H1 (cell line): Measurements from ENCODE around the gene DAPK1. TPM values are rescaled to one million over a fixed set of nuclear protein-coding genes. Genes with fewer than 3 reads are reported as not detected.
A peak's percentile ranks its signal among the peaks of the same experiment; 100 is the strongest.

Experiments used
- CTCF ChIA-PET: fragments of 300-600 bp; sonication (Branson Sonifier 250); formaldehyde crosslinking; loops from one replicate; lab custom pipeline; 2021; ENCODE audit not compliant: partially characterized antibody; lab: Charles Lee
- POLR2A ChIA-PET: fragments of 300-600 bp; sonication (Branson Sonifier 250); formaldehyde crosslinking; loops from one replicate; lab custom pipeline; 2021; ENCODE audit warnings: inconsistent platforms; ENCODE audit not compliant: partially characterized antibody; lab: Charles Lee
- DNase-seq, 2 experiments: peaks; one replicate each; pipeline versions ENCODE4 v3.0.0 to v3.0.0-alpha.2; 2010 to 2022; ENCODE audit warnings: low spot score in 2 of 2, low read depth in 1 of 2, mixed read lengths in 1 of 2
- FAIRE-seq: peaks from 2 replicates; lab custom pipeline; 2011; peaks lifted over from hg19 to GRCh38; lab: Jason Lieb, UNC
- H2AFZ ChIP-seq: 2 replicates; pipeline ENCODE4 v1.8.1; 2012; ENCODE audit warnings: low read length, inconsistent platforms
- H2AK5ac ChIP-seq: 2 replicates; pipeline ENCODE4 v1.6.1; 2013; ENCODE audit warnings: low read depth, low read length
- H2BK120ac ChIP-seq: replicated peaks from 2 replicates; pipeline ENCODE3; 2013; ENCODE audit warnings: low read depth, low read length, inconsistent platforms
- H2BK12ac ChIP-seq: 2 replicates; pipeline ENCODE4 v1.6.1; 2013; ENCODE audit warnings: low read depth, low read length
- H2BK15ac ChIP-seq: 2 replicates; pipeline ENCODE4 v1.6.1; 2013; ENCODE audit warnings: low read length
- H2BK20ac ChIP-seq: 2 replicates; pipeline ENCODE4 v1.6.1; 2013; ENCODE audit warnings: low read length
- H2BK5ac ChIP-seq: 2 replicates; pipeline ENCODE4 v1.6.1; 2013; ENCODE audit warnings: low read depth, low read length
- H3K14ac ChIP-seq: 2 replicates; pipeline ENCODE4 v1.6.1; 2013; ENCODE audit warnings: inconsistent platforms; ENCODE audit not compliant: insufficient read length
- H3K18ac ChIP-seq: 2 replicates; pipeline ENCODE4 v1.6.1; 2013; ENCODE audit warnings: low read length; ENCODE audit errors: extremely low read depth
- H3K23ac ChIP-seq: 2 replicates; pipeline ENCODE4 v1.6.1; 2013; ENCODE audit warnings: inconsistent platforms; ENCODE audit not compliant: insufficient read length
- H3K23me2 ChIP-seq: 2 replicates; pipeline ENCODE4 v1.6.1; 2013; ENCODE audit warnings: low read depth, low read length
- H3K27ac ChIP-seq: 2 replicates; pipeline ENCODE4 v1.6.1; 2011; ENCODE audit warnings: low read depth, low read length, inconsistent platforms
- H3K27me3 ChIP-seq, 4 experiments: replicated peaks in 1 of 4; 1 replicate in 1 of 4; 2 replicates in 3 of 4; pipeline versions ENCODE4 v1.6.1 to v1.8.1; 2011 to 2013; ENCODE audit warnings: low read length in 3 of 4, mild to moderate bottlenecking in 3 of 4, inconsistent platforms in 2 of 4, mixed read lengths in 2 of 4, moderate library complexity in 1 of 4; ENCODE audit not compliant: control insufficient read depth in 3 of 4, insufficient read depth in 3 of 4; ENCODE audit errors: extremely low read depth in 1 of 4
- H3K36me3 ChIP-seq, 4 experiments: 2 replicates each; pipeline versions ENCODE4 v1.6.1 to v1.8.1; 2011 to 2013; ENCODE audit warnings: mild to moderate bottlenecking in 4 of 4, low read length in 3 of 4, moderate library complexity in 2 of 4, control low read depth in 1 of 4, inconsistent platforms in 1 of 4; ENCODE audit not compliant: insufficient read depth in 4 of 4, control insufficient read depth in 2 of 4
- H3K4ac ChIP-seq: replicated peaks from 2 replicates; pipeline ENCODE3; 2013; ENCODE audit warnings: low read length, low read depth, mixed read lengths, inconsistent platforms; ENCODE audit not compliant: insufficient read length
- H3K4me1 ChIP-seq, 4 experiments: replicated peaks in 1 of 4; 1 replicate in 1 of 4; 2 replicates in 3 of 4; pipeline versions ENCODE4 v1.6.1 to v1.8.1; 2011 to 2013; ENCODE audit warnings: low read length in 3 of 4, inconsistent platforms in 2 of 4, mixed read lengths in 1 of 4; ENCODE audit not compliant: insufficient read depth in 4 of 4, control insufficient read depth in 3 of 4
- H3K4me2 ChIP-seq, 2 experiments: 2 replicates each; pipeline versions ENCODE4 v1.6.1 to v1.8.1; 2011 to 2013; ENCODE audit warnings: low read depth in 2 of 2, low read length in 2 of 2, control low read depth in 1 of 2, inconsistent platforms in 1 of 2, mild to moderate bottlenecking in 1 of 2; ENCODE audit not compliant: insufficient read depth in 1 of 2
- H3K4me3 ChIP-seq, 4 experiments: fragments of 200-600, 300-600 bp in 1 of 4; sonication (generic), shearing (Covaris generic), sonication (Bioruptor Twin) in 1 of 4; 2 replicates each; pipeline versions ENCODE4 v1.5.1 to v1.8.1; 2011 to 2016; ENCODE audit warnings: low read length in 4 of 4, low read depth in 3 of 4, control low read depth in 2 of 4, inconsistent platforms in 2 of 4, mild to moderate bottlenecking in 2 of 4, mixed read lengths in 1 of 4, moderate library complexity in 1 of 4; ENCODE audit not compliant: insufficient read depth in 2 of 4; ENCODE audit errors: extremely low read depth in 1 of 4
- H3K56ac ChIP-seq: replicated peaks from 2 replicates; pipeline ENCODE3; 2013; ENCODE audit warnings: low read depth, mild to moderate bottlenecking, mixed read lengths, low read length, inconsistent platforms; ENCODE audit not compliant: insufficient read length
- H3K79me1 ChIP-seq: 2 replicates; pipeline ENCODE4 v1.6.1; 2013; ENCODE audit warnings: low read depth, low read length, control low read depth
- H3K79me2 ChIP-seq, 2 experiments: 2 replicates each; pipeline versions ENCODE4 v1.6.1 to v1.8.1; 2012 to 2013; ENCODE audit warnings: low read length in 2 of 2, mild to moderate bottlenecking in 2 of 2, inconsistent platforms in 1 of 2; ENCODE audit not compliant: insufficient read depth in 2 of 2, control insufficient read depth in 1 of 2
- H3K9ac ChIP-seq, 4 experiments: replicated peaks in 1 of 4; 1 replicate in 1 of 4; 2 replicates in 3 of 4; pipeline versions ENCODE4 v1.6.1 to v1.8.1; 2011 to 2013; ENCODE audit warnings: low read depth in 3 of 4, low read length in 3 of 4, control low read depth in 2 of 4, mild to moderate bottlenecking in 2 of 4, moderate library complexity in 2 of 4, inconsistent platforms in 1 of 4; ENCODE audit errors: extremely low read depth in 1 of 4
- H3K9me3 ChIP-seq, 2 experiments: 2 replicates each; pipeline versions ENCODE4 v1.6.1 to v1.8.1; 2012 to 2013; ENCODE audit warnings: mild to moderate bottlenecking in 2 of 2, moderate library complexity in 2 of 2, control low read depth in 1 of 2, inconsistent platforms in 1 of 2, low read depth in 1 of 2, low read length in 1 of 2, mixed read lengths in 1 of 2; ENCODE audit not compliant: insufficient read depth in 2 of 2
- H4K20me1 ChIP-seq, 2 experiments: replicated peaks in 1 of 2; 2 replicates each; pipeline versions ENCODE3 to v1.8.1; 2011 to 2013; ENCODE audit warnings: inconsistent platforms in 2 of 2, low read length in 2 of 2, mild to moderate bottlenecking in 1 of 2; ENCODE audit not compliant: insufficient read depth in 2 of 2, control insufficient read depth in 1 of 2
- H4K5ac ChIP-seq: 2 replicates; pipeline ENCODE4 v1.6.1; 2013; ENCODE audit warnings: low read length, low read depth, mixed read lengths, inconsistent platforms; ENCODE audit not compliant: insufficient read length
- H4K8ac ChIP-seq: 2 replicates; pipeline ENCODE4 v1.8.0; 2013; ENCODE audit warnings: mild to moderate bottlenecking, moderate library complexity, low read length, inconsistent platforms; ENCODE audit not compliant: insufficient read depth; ENCODE audit errors: extremely low read depth
- H4K91ac ChIP-seq: replicated peaks from 2 replicates; pipeline ENCODE3; 2013; ENCODE audit warnings: low read length, mixed read lengths, inconsistent platforms; ENCODE audit not compliant: insufficient read length
- KDM1A ChIP-seq: fragments of 200-600, 300-600 bp; sonication (generic); IDR thresholded peaks from 2 replicates; pipeline ENCODE4 v1.7.1; 2016; ENCODE audit warnings: mild to moderate bottlenecking, low read length, borderline replicate concordance
- RAD21 ChIP-seq, 2 experiments: IDR thresholded peaks in 1 of 2; conservative IDR thresholded peaks in 1 of 2; 2 replicates each; pipeline ENCODE4 v1.6.1; 2011; ENCODE audit warnings: low read depth in 2 of 2, low read length in 2 of 2, improper control_type of control experiment in 1 of 2, inconsistent platforms in 1 of 2, mild to moderate bottlenecking in 1 of 2, moderate library complexity in 1 of 2
- RBBP5 ChIP-seq: IDR thresholded peaks from 2 replicates; pipeline ENCODE4 v1.7.1; 2012; ENCODE audit warnings: low read depth, mild to moderate bottlenecking, inconsistent platforms, low read length, moderate library complexity, borderline replicate concordance
- WGBS, 2 experiments: shearing (Covaris generic) in 1 of 2; methylation state at CpG; one replicate each; pipeline versions ENCODE4 v1.1.6 to v1.1.7; 2013 to 2015; ENCODE audit warnings: low lambda C conversion rate in 2 of 2, mixed read lengths in 2 of 2, inconsistent platforms in 1 of 2, low coverage in 1 of 2, missing lambda C conversion rate in 1 of 2; ENCODE audit not compliant: insufficient replicate concordance in 2 of 2, insufficient coverage in 1 of 2, insufficient read length in 1 of 2; ENCODE audit errors: extremely low coverage in 1 of 2, missing lambda C conversion rate in 1 of 2; 5-methylcytosine and 5-hydroxymethylcytosine counted together
- polyA plus RNA-seq, 7 experiments: library from polyadenylated mRNA; depleted of rRNA in 3 of 7; stranded (reverse) in 5 of 7; unstranded in 2 of 7; fragments of >200 nt in 5 of 7; fragments of 200-250 nt in 2 of 7; gene quantifications; 1 replicate in 5 of 7; 2 replicates in 1 of 7; 4 replicates in 1 of 7; pipeline versions ENCODE4 v1.2.1 to v1.2.3, GENCODE V29; 2011 to 2013; ENCODE audit warnings: missing spikeins in 2 of 7, mixed read lengths in 2 of 7
- total RNA-seq: library from RNA; stranded (reverse); fragmentation: NEBNext Ultra II Directional; extraction: Animal tissue kit (Norgen Biotek cat#: 25700); gene quantifications from 2 replicates; pipeline ENCODE4 v1.2.1, GENCODE V29; 2021

Gene DAPK1
- total and polyA plus RNA-seq, 2 of the 8 experiments (the other 6 are each of a cell fraction or from before 2014, with no cell fraction given) = 62.4 to 131 TPM

DNA sequence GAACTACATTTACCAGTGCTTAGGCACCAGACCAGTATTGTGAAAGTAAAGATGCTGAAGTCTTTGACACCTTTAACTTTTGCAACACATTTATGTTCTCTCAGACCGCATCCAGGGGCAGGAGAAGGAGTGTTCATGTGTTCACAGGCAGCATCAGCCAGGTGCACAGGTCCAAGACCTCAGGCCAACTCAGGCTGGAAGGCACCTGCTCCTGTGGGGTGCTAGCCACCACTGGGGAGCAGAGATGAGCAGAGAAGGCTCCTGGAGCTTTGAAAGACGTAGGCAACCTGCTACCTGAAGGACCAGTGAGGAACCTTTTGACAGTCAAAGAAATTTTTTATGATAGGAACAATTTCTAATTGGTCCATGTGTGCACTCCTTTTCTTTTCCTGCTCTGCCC, 35.6 kb downstream of the DAPK1 start:
- no peak overlapping the region for H2BK5ac ChIP-seq
- H3K9me3 ChIP-seq = no peaks in the 10 kb centered on the region
- peak overlapping the region; percentile 89; the same call in 1 of the 2 replicates for H2BK15ac ChIP-seq
- H2BK120ac ChIP-seq = no peak overlapping the region
- no peak overlapping the region for H2BK20ac ChIP-seq
- H3K27ac ChIP-seq = no peak overlapping the region
- no peak overlapping the region for H2BK12ac ChIP-seq
- CTCF ChIA-PET = interaction anchor here (1.0 kb wide), 1 partner anchor 113 kb away, joined by 3 read pairs; no protein-coding TSS in a partner anchor
- H3K79me1 ChIP-seq = peaks cover 14% of the 10 kb centered on the region
- H4K8ac ChIP-seq = no peak overlapping the region
- no peak for FAIRE-seq
- TF ChIP-seq RBBP5 (no peak), RAD21 (IDR thresholded peaks at IDR 0.05 in 1 of 2, conservative IDR thresholded peaks at IDR 0.05 in 1 of 2; ENCODE audit: low read depth in 2 of 2, low read length in 2 of 2) (peak in 1 of 2 experiments; percentile 9; a peak in 2 of 4 replicates), KDM1A (no peak)
- TF ChIP-seq, all 59 proteins: peak for 1
- Histone ChIP-seq H4K20me1 (peaks cover 15 to 18% of the 10 kb centered on the region in 2 experiments), H3K4ac (no peak overlapping the region), H2AFZ (no peak overlapping the region), H3K4me2 (no peak overlapping the region), H3K27me3 (no peaks in the 10 kb centered on the region), H3K23me2 (peaks cover 2% of the 10 kb centered on the region; the same call in 1 of the 2 replicates), H3K18ac (no peak overlapping the region), H3K4me1 (peaks cover 11 to 26% (median 19%) of the 10 kb centered on the region in 4 experiments), H3K56ac (no peak overlapping the region), H3K14ac (no peak overlapping the region), H2AK5ac (no peak overlapping the region), H3K23ac (no peak overlapping the region), H3K4me3 (no peak overlapping the region), H4K91ac (no peak overlapping the region), H3K36me3 (no peaks in the 10 kb centered on the region), H4K5ac (no peak overlapping the region), H3K9ac (no peak overlapping the region), H3K79me2 (peaks cover 5 to 81% of the 10 kb centered on the region in 2 experiments)
- DNase-seq = no peak
- POLR2A ChIA-PET = interaction anchor here (1.0 kb wide), 1 partner anchor 11 kb away, joined by 4 read pairs; no protein-coding TSS in a partner anchor
- WGBS, 2 experiments = 95% methylated on average over 2 of the region's 2 CpGs; no CpG with 5 or more reads in 1 of the 2 experiments
